RPMI8226 (cell line): ENCODE results near the gene AHRR.

Source experiments
- DNase-seq: peaks from one replicate; pipeline ENCODE4 v3.0.0-alpha.2; 2015

AHRR gene

GRCh38 chr5:321726-322251 lies 275 bp downstream of the AHRR start:
- no peak for DNase-seq

GRCh38 chr5:322281-322941 lies 897 bp downstream of the AHRR start:
- no peak for DNase-seq

- no peak for DNase-seq
These were observed 1.7 kb downstream of the AHRR start for GRCh38 chr5:322942-323879.

- DNase-seq: no peak
These were observed 3.5 kb downstream of the AHRR start for GRCh38 chr5:324736-325612.

GRCh38 chr5:326109-326508 lies 4.6 kb downstream of the AHRR start:
- DNase-seq: no peak

- no peak for DNase-seq
These were observed 7.7 kb downstream of the AHRR start for GRCh38 chr5:329121-329735.

- DNase-seq: no peak
These were observed 8.3 kb downstream of the AHRR start for GRCh38 chr5:329768-330167.

GRCh38 chr5:332843-333242 lies 11.3 kb downstream of the AHRR start:
- DNase-seq: no peak

- no peak for DNase-seq
These were observed 12.4 kb downstream of the AHRR start for GRCh38 chr5:333945-334344.

- DNase-seq: no peak
These were observed 13.6 kb downstream of the AHRR start for GRCh38 chr5:334903-335739.

GRCh38 chr5:335740-336038 lies 14.2 kb downstream of the AHRR start:
- DNase-seq: no peak

GRCh38 chr5:337563-338130 lies 16.1 kb downstream of the AHRR start:
- no peak for DNase-seq

GRCh38 chr5:342501-343460 lies 21.3 kb downstream of the AHRR start:
- no peak for DNase-seq

GRCh38 chr5:343461-344401 lies 22.2 kb downstream of the AHRR start:
- DNase-seq: no peak

GRCh38 chr5:344668-345067 lies 23.2 kb downstream of the AHRR start:
- DNase-seq: no peak

GRCh38 chr5:345404-346195 lies 24.1 kb downstream of the AHRR start:
- no peak for DNase-seq

- DNase-seq: no peak
These were observed 24.9 kb downstream of the AHRR start for GRCh38 chr5:346229-346935.
